ENCODE results near the gene ADAM30.
"Not testable (repeated sequence)": the region's sequence is repeated elsewhere in the genome, so short reads cannot be mapped to it uniquely, and the experiment has no call there.

Gene ADAM30

GRCh38 chr1:119874186-119874585, 22.1 kb downstream of the ADAM30 start:
- Histone ChIP-seq H3K36me3 (ENCODE audit: insufficient read depth, low read length) (no peaks in the 10 kb centered on the region), H3K9me3 (ENCODE audit: control insufficient read depth, insufficient read depth, low read length) (no peaks in the 10 kb centered on the region), H3K4me1 (ENCODE audit: insufficient read depth, low read length) (no peaks in the 10 kb centered on the region), H3K9ac (ENCODE audit: low read depth, low read length) (no peak overlapping the region)

DNA sequence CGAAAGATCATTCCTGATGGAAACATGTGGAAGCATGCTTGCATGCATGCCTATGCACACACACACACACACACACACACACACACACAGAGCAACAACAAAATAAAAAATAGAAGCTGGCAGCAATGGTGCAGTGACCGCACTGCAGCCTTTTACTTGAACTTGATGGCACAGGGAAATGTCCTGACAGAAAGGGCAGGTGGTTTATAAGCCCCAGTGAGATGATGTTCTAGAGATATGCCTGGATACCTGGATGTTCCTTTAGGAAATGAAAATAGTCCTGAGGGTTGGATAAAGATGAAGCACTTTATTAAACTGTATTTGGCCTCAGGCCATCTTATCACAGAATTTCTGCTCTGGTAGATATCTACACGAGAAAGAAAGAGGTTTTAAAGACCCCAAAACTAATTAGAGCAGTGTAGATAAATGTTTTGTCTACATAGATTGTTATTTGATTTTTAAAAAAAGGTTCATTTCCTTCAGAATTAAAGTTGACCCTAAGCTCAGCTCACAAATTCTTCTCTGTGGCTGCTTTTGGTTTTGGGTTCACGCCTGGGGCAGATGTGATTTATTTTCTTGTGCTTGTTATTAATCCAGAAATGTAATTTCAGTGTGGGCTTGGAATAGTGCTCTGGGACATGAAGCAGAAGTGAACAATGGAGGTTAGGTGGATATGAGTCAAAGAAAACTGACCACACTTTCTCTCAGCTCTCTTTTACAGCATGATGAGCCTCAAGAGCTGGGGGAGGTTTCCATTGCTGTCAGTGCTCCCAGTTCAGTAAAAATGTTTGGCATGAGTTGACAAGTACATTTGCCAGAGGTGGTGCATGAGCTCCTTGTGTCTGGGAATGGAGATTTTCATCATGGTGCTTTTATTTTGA, 22.9 kb downstream of the ADAM30 start:
- Histone ChIP-seq H3K36me3 (ENCODE audit: insufficient read depth, low read length) (no peaks in the 10 kb centered on the region), H3K4me1 (ENCODE audit: insufficient read depth, low read length) (no peaks in the 10 kb centered on the region), H3K9ac (ENCODE audit: low read depth, low read length) (no peak overlapping the region), H3K9me3 (ENCODE audit: control insufficient read depth, insufficient read depth, low read length) (no peaks in the 10 kb centered on the region)

GRCh38 chr1:119871881-119872280, 24.4 kb downstream of the ADAM30 start:
- no peaks in the 10 kb centered on the region for H3K36me3 ChIP-seq (ENCODE audit: insufficient read depth, low read length)
- H3K9ac ChIP-seq (ENCODE audit: low read depth, low read length) = no peak overlapping the region
- no peaks in the 10 kb centered on the region for H3K9me3 ChIP-seq (ENCODE audit: control insufficient read depth, insufficient read depth, low read length)
- no peaks in the 10 kb centered on the region for H3K4me1 ChIP-seq (ENCODE audit: insufficient read depth, low read length)

DNA sequence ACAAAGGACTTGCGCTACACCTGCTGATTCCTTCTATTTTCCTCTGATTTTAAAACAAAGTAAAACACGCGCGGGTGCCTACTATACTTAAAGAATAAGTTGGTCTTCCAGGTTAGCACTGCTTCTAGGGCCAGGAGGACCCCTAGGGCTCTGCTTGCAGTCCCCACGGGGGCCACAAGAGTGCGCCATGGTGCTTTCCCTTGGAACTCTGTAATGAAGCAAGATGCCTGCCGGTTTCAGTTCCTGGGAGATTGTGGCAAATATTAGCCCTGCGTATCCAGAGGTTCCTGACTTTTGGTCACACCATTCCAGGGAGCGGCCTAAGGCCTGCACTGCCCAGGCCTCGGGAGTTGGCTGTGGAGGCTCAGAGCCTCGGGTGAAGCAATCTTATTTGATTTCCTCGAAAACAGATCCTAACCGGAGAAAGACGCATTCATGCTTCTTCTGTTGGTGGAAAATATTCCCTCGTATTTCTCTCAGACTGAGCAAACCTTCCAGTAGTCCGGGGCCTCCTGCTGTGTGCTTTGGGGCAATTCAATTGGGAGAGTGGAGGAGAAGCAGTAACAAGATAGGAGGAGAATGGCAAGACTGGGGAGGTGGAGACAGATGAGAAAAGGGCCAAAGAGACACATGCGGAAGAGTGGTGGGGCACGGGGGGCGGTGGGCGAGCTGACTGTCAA, 25.3 kb downstream of the ADAM30 start:
- Histone ChIP-seq H3K9me3 (ENCODE audit: control insufficient read depth, insufficient read depth, low read length) (no peaks in the 10 kb centered on the region), H3K4me1 (ENCODE audit: insufficient read depth, low read length) (no peaks in the 10 kb centered on the region), H3K36me3 (ENCODE audit: insufficient read depth, low read length) (no peaks in the 10 kb centered on the region), H3K9ac (ENCODE audit: low read depth, low read length) (no peak overlapping the region)

GRCh38 chr1:119869995-119870394, 26.3 kb downstream of the ADAM30 start:
- Histone ChIP-seq H3K9me3 (ENCODE audit: control insufficient read depth, insufficient read depth, low read length) (no peaks in the 10 kb centered on the region), H3K4me1 (ENCODE audit: insufficient read depth, low read length) (no peaks in the 10 kb centered on the region), H3K36me3 (ENCODE audit: insufficient read depth, low read length) (no peaks in the 10 kb centered on the region), H3K9ac (ENCODE audit: low read depth, low read length) (no peak overlapping the region)

DNA sequence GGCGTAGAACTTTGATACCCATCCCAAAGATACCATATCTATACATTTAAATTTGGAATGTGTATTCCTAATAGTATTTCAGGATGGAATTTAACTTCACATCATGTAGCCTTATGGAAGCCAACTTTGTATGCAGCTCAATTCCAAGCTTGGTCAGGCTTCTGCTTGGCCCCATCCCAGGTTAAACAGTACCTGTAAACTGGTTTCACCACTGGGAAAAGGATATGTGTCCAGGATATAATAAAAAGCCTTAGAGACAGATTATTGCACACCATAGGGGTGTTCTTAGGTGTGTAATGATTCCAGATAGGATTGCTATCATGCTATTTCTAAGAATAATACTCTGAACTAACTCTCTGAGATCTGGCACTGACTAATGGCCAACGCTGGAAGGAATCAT, 28.1 kb downstream of the ADAM30 start:
- Histone ChIP-seq H3K4me1 (ENCODE audit: insufficient read depth, low read length) (no peaks in the 10 kb centered on the region), H3K9ac (ENCODE audit: low read depth, low read length) (no peak overlapping the region), H3K36me3 (ENCODE audit: insufficient read depth, low read length) (no peaks in the 10 kb centered on the region), H3K9me3 (ENCODE audit: control insufficient read depth, insufficient read depth, low read length) (no peaks in the 10 kb centered on the region)

- Histone ChIP-seq H3K36me3 (ENCODE audit: insufficient read depth, low read length) (no peaks in the 10 kb centered on the region), H3K9me3 (ENCODE audit: control insufficient read depth, insufficient read depth, low read length) (no peaks in the 10 kb centered on the region), H3K9ac (ENCODE audit: low read depth, low read length) (no peak overlapping the region), H3K4me1 (ENCODE audit: insufficient read depth, low read length) (no peaks in the 10 kb centered on the region)
Measured at GRCh38 chr1:119866451-119866850, 29.9 kb downstream of the ADAM30 start.

- Histone ChIP-seq H3K36me3 (ENCODE audit: insufficient read depth, low read length) (no peaks in the 10 kb centered on the region), H3K4me1 (ENCODE audit: insufficient read depth, low read length) (no peaks in the 10 kb centered on the region), H3K9me3 (ENCODE audit: control insufficient read depth, insufficient read depth, low read length) (no peaks in the 10 kb centered on the region), H3K9ac (ENCODE audit: low read depth, low read length) (no peak overlapping the region)
Measured at GRCh38 chr1:119865627-119866026, 30.7 kb downstream of the ADAM30 start.

DNA sequence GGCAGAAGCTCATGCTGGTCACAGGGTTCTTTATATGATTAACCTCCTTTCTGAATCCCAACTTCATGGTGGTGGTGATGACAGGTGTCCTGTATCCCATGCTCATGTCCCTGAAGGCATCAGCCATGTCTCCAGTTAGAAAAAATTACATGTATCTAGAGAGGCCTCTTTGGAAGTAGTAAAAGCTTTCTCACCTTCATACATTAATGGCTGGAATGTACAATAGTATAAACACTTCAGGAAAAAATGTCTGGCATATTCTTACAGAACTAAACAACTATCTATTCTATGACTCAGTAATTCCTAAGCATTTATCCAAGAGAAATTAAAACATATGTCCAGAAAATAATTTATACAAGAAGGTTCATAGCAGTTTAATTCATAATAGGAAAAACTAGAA, 34.0 kb downstream of the ADAM30 start:
- Histone ChIP-seq H3K36me3 (ENCODE audit: insufficient read depth, low read length) (no peaks in the 10 kb centered on the region), H3K9ac (ENCODE audit: low read depth, low read length) (no peak overlapping the region), H3K9me3 (ENCODE audit: control insufficient read depth, insufficient read depth, low read length) (no peaks in the 10 kb centered on the region), H3K4me1 (ENCODE audit: insufficient read depth, low read length) (no peaks in the 10 kb centered on the region)

DNA sequence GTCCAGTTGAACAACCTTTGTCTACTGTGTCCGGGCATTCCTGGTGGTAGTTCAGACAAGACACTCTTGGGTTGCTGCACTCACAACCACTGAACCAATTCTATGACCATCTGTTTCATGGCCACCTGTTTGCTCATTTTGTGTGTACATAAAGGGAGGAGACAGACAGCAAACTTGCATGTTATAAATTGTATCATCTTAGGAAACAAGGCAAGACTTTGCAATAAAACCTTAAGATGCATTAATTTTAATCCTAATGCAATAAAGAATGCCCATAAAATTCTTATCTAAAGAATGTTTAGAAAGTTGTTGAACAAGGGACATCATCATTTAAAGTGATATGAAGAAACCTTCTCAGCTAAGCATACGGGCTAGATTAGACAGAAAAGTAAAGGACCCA, 34.8 kb downstream of the ADAM30 start:
- no peaks in the 10 kb centered on the region for H3K4me1 ChIP-seq (ENCODE audit: insufficient read depth, low read length)
- no peaks in the 10 kb centered on the region for H3K36me3 ChIP-seq (ENCODE audit: insufficient read depth, low read length)
- no peak overlapping the region for H3K9ac ChIP-seq (ENCODE audit: low read depth, low read length)
- H3K9me3 ChIP-seq (ENCODE audit: control insufficient read depth, insufficient read depth, low read length) = no peaks in the 10 kb centered on the region

DNA sequence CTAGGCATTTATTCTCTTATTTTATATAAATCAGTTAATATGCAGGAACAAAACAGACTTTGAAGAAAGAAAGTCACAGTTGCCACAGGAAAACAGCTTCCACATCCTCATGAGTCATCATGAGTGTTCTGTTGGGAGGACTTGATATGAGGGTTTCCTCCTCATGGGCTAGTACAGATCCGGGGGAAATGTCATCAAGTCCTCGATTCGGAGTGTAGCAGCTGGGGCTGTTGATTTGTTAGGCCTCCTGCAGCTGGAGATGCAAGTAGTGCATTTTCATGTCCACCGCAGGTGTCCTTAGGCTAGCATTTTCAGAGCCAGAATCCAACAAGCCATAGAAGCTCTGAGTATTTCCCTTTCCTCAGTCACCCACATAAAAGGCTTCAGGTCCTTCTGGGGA, 36.7 kb downstream of the ADAM30 start:
- H3K9ac ChIP-seq (ENCODE audit: low read depth, low read length) = no peak overlapping the region
- no peaks in the 10 kb centered on the region for H3K9me3 ChIP-seq (ENCODE audit: control insufficient read depth, insufficient read depth, low read length)
- H3K36me3 ChIP-seq (ENCODE audit: insufficient read depth, low read length) = no peaks in the 10 kb centered on the region
- no peaks in the 10 kb centered on the region for H3K4me1 ChIP-seq (ENCODE audit: insufficient read depth, low read length)

DNA sequence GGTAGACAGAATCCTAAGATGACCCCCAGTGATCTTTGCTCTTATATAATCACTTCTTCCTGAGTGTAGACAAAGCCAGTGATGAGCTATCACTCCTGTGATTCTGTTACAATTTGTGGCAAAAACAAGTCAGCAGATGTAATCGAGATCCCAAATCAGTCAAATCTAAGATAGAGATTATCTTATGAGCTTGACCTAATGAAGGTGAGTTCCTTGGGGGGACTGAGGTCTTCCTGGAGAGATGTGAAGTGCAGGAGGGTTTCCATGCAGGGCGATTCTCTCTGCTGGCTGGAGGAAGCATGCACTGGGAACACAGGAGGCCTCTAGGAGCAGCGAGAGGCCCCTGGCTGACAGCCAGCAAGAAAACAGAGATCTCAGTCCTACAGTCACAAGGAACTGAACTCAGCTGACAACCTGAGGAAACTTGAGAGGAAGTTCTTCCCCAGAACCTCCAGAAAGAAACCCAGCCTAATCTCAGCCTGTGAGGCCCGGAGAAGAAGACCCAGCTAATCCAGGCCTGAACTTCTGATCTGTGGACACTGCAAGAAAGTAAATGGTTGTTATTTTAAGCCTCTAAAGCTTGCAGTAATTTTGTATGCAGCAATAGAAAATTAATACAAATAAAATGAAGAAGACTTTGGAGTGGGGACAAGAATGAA, 37.6 kb downstream of the ADAM30 start:
- H3K9me3 ChIP-seq (ENCODE audit: control insufficient read depth, insufficient read depth, low read length); H3K4me1 ChIP-seq (ENCODE audit: insufficient read depth, low read length); H3K36me3 ChIP-seq (ENCODE audit: insufficient read depth, low read length); H3K9ac ChIP-seq (ENCODE audit: low read depth, low read length): not testable (repeated sequence)

GRCh38 chr1:119858126-119858525, 38.2 kb downstream of the ADAM30 start:
- no peak overlapping the region for H3K9ac ChIP-seq (ENCODE audit: low read depth, low read length)
- H3K9me3 ChIP-seq (ENCODE audit: control insufficient read depth, insufficient read depth, low read length) = no peaks in the 10 kb centered on the region
- H3K36me3 ChIP-seq (ENCODE audit: insufficient read depth, low read length) = no peaks in the 10 kb centered on the region; the same call in 1 of the 2 replicates
- H3K4me1 ChIP-seq (ENCODE audit: insufficient read depth, low read length) = no peaks in the 10 kb centered on the region

GRCh38 chr1:119853155-119853554, 43.2 kb downstream of the ADAM30 start:
- Histone ChIP-seq H3K9ac (ENCODE audit: low read depth, low read length) (no peak overlapping the region), H3K9me3 (ENCODE audit: control insufficient read depth, insufficient read depth, low read length) (no peaks in the 10 kb centered on the region), H3K4me1 (ENCODE audit: insufficient read depth, low read length) (no peaks in the 10 kb centered on the region), H3K36me3 (ENCODE audit: insufficient read depth, low read length) (no peaks in the 10 kb centered on the region; the same call in 1 of the 2 replicates)

DNA sequence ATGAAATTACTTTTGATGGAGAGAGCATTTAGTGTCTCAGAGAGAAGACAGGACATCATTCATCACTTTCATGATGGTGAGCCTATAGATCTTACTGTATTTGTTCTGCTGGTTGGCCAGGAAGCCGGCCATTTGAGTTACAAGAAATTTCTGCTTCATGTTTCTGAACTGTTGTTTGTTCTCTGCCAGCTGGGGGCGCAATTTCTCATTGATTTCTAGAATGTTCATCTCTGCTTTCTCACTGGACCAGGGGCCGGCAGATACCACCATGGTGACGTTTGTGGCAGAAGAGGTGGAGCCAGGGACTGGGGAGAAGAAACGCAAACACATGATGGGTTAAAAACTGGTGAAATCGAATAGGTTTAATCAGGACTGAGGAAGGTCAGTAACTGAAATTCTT, 52.1 kb downstream of the ADAM30 start:
- H3K4me1 ChIP-seq (ENCODE audit: insufficient read depth, low read length); H3K36me3 ChIP-seq (ENCODE audit: insufficient read depth, low read length); H3K9me3 ChIP-seq (ENCODE audit: control insufficient read depth, insufficient read depth, low read length); H3K9ac ChIP-seq (ENCODE audit: low read depth, low read length): not testable (repeated sequence)

Data from ES-I3 (cell line).